SK-N-MC (cell line): ENCODE data around the gene RMDN3.

Experiments
- DNase-seq: peaks from one replicate; pipeline ENCODE4 v3.0.0-alpha.2; 2011; ENCODE audit warnings: low read depth, low spot score
- H3K27ac ChIP-seq: fragments of 200-600 bp; sonication (generic); 2 replicates; pipeline ENCODE4 v1.5.1; 2016; ENCODE audit warnings: mixed run types
- H3K36me3 ChIP-seq: fragments of 200-600 bp; sonication (generic); 2 replicates; pipeline ENCODE4 v1.6.1; 2017; ENCODE audit warnings: antibody characterized with exemption, low read length, mixed read lengths; ENCODE audit not compliant: insufficient read depth
- H3K4me3 ChIP-seq: fragments of 200-600 bp; sonication (generic); 2 replicates; pipeline ENCODE4 v1.5.1; 2016
- H3K9ac ChIP-seq: fragments of 200-600 bp; sonication (generic); 2 replicates; pipeline ENCODE4 v1.8.0; 2017; ENCODE audit warnings: mixed run types, mixed read lengths; ENCODE audit not compliant: insufficient read length
- H3K9me3 ChIP-seq: fragments of 200-600 bp; sonication (generic); 2 replicates; pipeline ENCODE4 v1.6.1; 2017; ENCODE audit warnings: low read depth, mild to moderate bottlenecking, antibody characterized with exemption, low read length, moderate library complexity, mixed read lengths
- EZH2 ChIP-seq: fragments of 200-600 bp; sonication (generic); IDR thresholded peaks from one replicate; pipeline ENCODE4 v1.6.1; 2017; ENCODE audit warnings: antibody characterized with exemption
- FOXP2 ChIP-seq: optimal IDR thresholded peaks from 2 replicates; pipeline ENCODE3; 2011; ENCODE audit warnings: mild to moderate bottlenecking, moderate library complexity; ENCODE audit not compliant: insufficient read depth; ENCODE audit errors: extremely low read length, control extremely low read depth
- POLR2AphosphoS5 ChIP-seq: IDR thresholded peaks from 2 replicates; pipeline ENCODE4 v1.6.1; 2012; ENCODE audit warnings: mild to moderate bottlenecking, low read depth, low read length, borderline replicate concordance

RMDN3 gene

GRCh38 chr15:40775740-40776536 is 20.9 kb upstream of the RMDN3 start:
- TF ChIP-seq EZH2 (no peak), FOXP2 (no peak), POLR2AphosphoS5 (no peak)
- no peaks in the 10 kb centered on the region for H3K9me3 ChIP-seq
- H3K36me3 ChIP-seq: peaks cover 34% of the 10 kb centered on the region; the same call in 1 of the 2 replicates
- no peak overlapping the region for H3K9ac ChIP-seq
- no peak overlapping the region for H3K4me3 ChIP-seq
- DNase-seq: no peak
- no peak overlapping the region for H3K27ac ChIP-seq

- TF ChIP-seq FOXP2: no peak
- H3K9ac ChIP-seq: no peak overlapping the region
- DNase-seq: no peak
- H3K36me3 ChIP-seq: peaks cover 34% of the 10 kb centered on the region; the same call in 1 of the 2 replicates
- no peaks in the 10 kb centered on the region for H3K9me3 ChIP-seq
- H3K27ac ChIP-seq: no peak overlapping the region
- no peak overlapping the region for H3K4me3 ChIP-seq
These were observed 20.0 kb upstream of the RMDN3 start for GRCh38 chr15:40775007-40775406.

- Histone ChIP-seq H3K36me3 (peaks cover 25% of the 10 kb centered on the region; the same call in 1 of the 2 replicates), H3K27ac (no peak overlapping the region), H3K4me3 (no peak overlapping the region), H3K9ac (no peak overlapping the region), H3K9me3 (no peaks in the 10 kb centered on the region)
- DNase-seq: no peak
- TF ChIP-seq EZH2: no peak
- no peak for TF ChIP-seq FOXP2
- TF ChIP-seq POLR2AphosphoS5: no peak
These were observed 18.8 kb upstream of the RMDN3 start for GRCh38 chr15:40773902-40774301.

GRCh38 chr15:40773496-40773895 is 18.4 kb upstream of the RMDN3 start:
- peaks cover 22% of the 10 kb centered on the region; the same call in 1 of the 2 replicates for H3K36me3 ChIP-seq

GRCh38 chr15:40772014-40772413 is 17.0 kb upstream of the RMDN3 start:
- Histone ChIP-seq H3K36me3 (peaks cover 16% of the 10 kb centered on the region; the same call in 1 of the 2 replicates), H3K4me3 (no peak overlapping the region), H3K9me3 (no peaks in the 10 kb centered on the region), H3K9ac (no peak overlapping the region), H3K27ac (no peak overlapping the region)
- no peak for TF ChIP-seq EZH2
- TF ChIP-seq POLR2AphosphoS5: no peak
- TF ChIP-seq FOXP2: no peak
- DNase-seq: no peak

More at GRCh38 chr15:40773496-40773895, 18.4 kb upstream of the RMDN3 start:
- H3K9me3 ChIP-seq: no peaks in the 10 kb centered on the region
- no peak for TF ChIP-seq POLR2AphosphoS5
- no peak for TF ChIP-seq FOXP2
- TF ChIP-seq EZH2: no peak
- no peak overlapping the region for H3K27ac ChIP-seq
- no peak for DNase-seq
- H3K4me3 ChIP-seq: no peak overlapping the region
- H3K9ac ChIP-seq: no peak overlapping the region

- Histone ChIP-seq H3K36me3 (peaks cover 8% of the 10 kb centered on the region; the same call in 1 of the 2 replicates), H3K4me3 (no peak overlapping the region), H3K27ac (no peak overlapping the region)
These were observed 16.2 kb upstream of the RMDN3 start for GRCh38 chr15:40771242-40771641.

GRCh38 chr15:40770147-40770721 is 15.2 kb upstream of the RMDN3 start:
- Histone ChIP-seq H3K4me3 (no peak overlapping the region), H3K9me3 (no peaks in the 10 kb centered on the region), H3K9ac (no peak overlapping the region), H3K27ac (no peak overlapping the region), H3K36me3 (no peaks in the 10 kb centered on the region; the same call in 1 of the 2 replicates)
- DNase-seq: no peak
- TF ChIP-seq FOXP2: no peak
- TF ChIP-seq POLR2AphosphoS5: no peak
- no peak for TF ChIP-seq EZH2

More at GRCh38 chr15:40771242-40771641, 16.2 kb upstream of the RMDN3 start:
- TF ChIP-seq EZH2 (no peak), POLR2AphosphoS5 (no peak), FOXP2 (no peak)
- Histone ChIP-seq H3K9me3 (no peaks in the 10 kb centered on the region), H3K9ac (no peak overlapping the region)
- DNase-seq: no peak

- Histone ChIP-seq H3K36me3 (no peaks in the 10 kb centered on the region; the same call in 1 of the 2 replicates), H3K9ac (no peak within 1 kb of the TSS), H3K27ac (no peak within 1 kb of the TSS), H3K9me3 (no peaks in the 10 kb centered on the region), H3K4me3 (no peak within 1 kb of the TSS)
- DNase-seq: no peak
- no peak for TF ChIP-seq EZH2
- TF ChIP-seq FOXP2: no peak
- TF ChIP-seq POLR2AphosphoS5: no peak
These were observed 14.5 kb upstream of the RMDN3 start, which contains the start of gene C15orf62 for GRCh38 chr15:40769274-40770146. C15orf62 (plus strand) TSS chr15:40769980; CDS start chr15:40770496, 516 bp downstream.
